UCSD-AML1 (cell line): ENCODE results near the gene PSORS1C2.
A peak's percentile ranks its signal among the peaks of the same experiment; 100 is the strongest.
"Not testable (repeated sequence)": the region's sequence is repeated elsewhere in the genome, so short reads cannot be mapped to it uniquely, and the experiment has no call there.

Experiments used
- DNase-seq: peaks from one replicate; lab custom pipeline; 2025; ENCODE audit not compliant: unreplicated experiment; lab: John Stamatoyannopoulos, UW

PSORS1C2 gene

DNA sequence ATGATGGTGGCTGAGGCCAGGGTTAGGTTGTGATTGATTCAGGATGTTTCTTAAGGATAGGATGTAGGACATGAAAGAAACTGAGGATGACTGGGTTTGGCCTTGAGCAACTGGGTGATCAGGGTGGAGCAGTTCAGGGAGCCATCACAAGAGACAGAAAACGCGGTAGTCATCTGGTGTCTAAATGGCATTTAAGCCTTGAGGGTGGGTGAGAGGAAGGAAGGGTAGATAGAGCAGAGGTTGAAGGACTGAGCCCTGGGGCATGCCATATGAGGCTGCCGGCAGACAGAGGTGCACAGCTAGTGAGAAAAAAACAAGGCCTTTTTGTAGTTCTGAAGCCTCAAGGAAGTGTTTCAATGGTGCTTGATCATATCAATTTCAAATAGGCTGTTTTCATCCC is 29.7 kb upstream of the PSORS1C2 start:
- no peak for DNase-seq

DNA sequence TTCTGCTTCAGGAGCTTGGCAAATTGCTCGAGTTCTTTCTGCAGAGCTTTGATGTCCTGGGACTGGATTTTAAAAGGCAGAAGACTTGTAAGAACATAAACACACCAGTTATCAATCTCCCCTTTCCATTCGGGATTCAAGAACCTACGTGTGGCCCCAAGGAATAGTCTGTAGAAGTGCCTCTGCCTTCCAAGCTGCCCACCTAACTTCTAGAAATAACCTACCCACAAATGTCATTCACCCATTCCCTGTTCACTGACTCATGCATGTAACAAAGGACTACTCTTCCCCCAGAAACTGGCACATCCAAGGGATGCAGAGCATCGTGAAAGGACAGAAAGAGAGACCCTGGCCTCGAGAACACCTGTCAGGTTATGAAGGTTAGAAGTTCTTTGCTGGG is 27.1 kb upstream of the PSORS1C2 start:
- no peak for DNase-seq

DNA sequence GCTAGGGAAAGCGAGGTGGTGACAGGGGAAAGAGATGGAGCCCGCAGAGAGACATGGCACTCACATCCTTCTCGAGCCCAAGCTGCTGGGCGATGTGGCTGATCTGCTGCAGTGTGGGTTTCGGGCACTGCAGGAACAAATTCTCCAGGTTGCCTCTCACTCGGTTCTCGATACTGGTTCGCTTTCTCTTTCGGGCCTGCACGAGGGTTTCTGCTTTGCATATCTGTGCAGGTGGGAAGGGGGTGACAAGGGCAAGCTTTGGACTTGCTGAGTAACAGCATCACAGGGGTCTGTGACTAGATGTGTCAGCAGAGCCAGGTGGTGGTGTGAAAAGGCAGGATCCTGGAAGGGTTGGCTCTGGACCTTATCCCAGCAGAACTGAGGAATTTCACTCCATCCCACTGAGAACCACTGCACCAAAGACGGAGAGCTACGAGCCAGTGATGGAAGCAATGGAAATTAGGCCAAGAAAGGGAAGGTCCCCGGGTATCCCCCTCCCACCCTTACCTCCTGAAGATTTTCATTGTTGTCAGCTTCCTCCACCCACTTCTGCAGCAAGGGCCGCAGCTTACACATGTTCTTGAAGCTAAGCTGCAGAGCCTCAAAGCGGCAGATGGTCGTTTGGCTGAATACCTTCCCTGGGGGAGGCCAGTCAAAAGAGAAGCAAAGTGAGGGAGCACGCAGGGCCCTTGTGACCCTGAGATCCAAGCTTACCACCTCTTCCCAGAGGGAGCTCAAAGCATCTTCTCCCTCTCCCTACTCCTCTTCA is 26.4 kb upstream of the PSORS1C2 start:
- DNase-seq, result not testable (repeated sequence)

DNA sequence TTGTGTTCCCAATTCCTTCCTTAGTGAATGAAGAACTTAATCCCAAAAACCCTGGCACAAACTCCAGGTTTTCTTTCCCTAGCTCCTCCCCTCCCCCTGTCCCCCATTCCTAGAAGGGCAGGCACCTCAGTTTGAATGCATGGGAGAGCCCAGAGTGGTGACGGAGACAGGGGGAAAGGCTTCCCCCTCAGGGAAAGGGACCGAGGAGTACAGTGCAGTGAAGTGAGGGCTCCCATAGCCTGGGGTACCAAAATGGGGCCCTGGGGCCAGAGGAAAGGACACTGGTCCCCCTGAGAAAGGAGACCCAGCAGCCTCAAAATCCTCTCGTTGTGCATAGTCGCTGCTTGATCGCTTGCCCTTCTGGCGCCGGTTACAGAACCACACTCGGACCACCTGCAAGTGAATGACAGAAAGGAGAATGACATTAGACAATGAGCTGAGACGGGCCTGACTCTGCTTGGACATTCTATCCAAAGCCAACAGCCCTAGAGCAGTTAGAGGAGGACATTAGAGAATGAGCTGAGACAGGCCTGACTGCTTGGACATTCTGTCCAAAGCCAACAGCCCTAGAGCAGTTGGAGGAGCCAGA is 25.7 kb upstream of the PSORS1C2 start:
- not testable (repeated sequence) for DNase-seq

DNA sequence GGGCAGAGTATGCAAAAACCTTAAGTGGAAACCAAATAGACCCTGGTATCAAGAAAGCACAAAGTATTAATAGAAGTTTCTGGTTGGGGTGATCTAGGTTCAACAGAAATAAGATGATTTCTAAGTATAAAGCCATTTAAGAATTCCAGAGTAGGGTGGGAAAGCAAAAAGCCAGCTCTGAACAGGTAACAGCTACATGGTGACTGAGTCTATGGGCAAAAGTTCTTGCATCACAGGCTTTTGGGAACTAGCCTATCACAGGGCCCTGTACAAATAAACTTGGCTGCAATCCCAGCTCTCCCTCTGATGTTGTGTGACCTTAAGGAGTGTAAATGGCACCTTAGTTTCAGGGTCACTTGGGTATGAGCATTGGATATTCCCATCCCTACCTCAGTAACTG is 25.1 kb upstream of the PSORS1C2 start:
- DNase-seq, result no peak

DNA sequence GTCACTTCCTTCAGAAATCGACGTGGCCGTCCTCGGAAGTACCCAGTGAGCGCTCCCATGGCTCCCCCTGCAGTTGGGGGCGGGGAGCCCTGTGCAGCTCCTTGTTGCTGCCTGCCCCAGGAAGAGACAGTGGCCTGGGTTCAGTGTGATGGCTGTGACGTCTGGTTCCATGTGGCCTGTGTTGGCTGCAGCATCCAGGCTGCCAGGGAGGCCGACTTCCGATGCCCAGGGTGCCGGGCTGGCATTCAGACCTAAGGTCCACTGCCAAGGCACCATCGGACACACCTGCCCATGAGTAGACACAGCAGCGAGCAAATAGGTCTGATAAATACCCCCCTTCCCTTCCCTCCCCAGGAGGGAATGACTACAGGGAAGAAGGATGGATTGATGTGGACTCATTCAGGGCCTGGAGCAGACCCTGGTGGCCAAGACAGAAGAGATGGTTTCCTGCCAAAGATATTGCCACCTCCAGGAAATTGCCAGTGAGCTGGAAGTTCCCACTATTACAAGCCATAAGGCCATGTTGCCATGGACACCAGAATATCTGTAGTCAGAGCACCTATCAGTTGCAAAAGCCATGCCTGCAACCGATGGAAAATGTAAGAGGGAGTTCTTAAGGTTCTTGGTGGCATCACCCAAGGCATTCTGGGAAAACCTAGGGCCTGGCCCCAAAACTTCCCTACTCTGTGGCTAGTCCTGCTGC is 23.7 kb upstream of the PSORS1C2 start:
- no peak for DNase-seq

DNA sequence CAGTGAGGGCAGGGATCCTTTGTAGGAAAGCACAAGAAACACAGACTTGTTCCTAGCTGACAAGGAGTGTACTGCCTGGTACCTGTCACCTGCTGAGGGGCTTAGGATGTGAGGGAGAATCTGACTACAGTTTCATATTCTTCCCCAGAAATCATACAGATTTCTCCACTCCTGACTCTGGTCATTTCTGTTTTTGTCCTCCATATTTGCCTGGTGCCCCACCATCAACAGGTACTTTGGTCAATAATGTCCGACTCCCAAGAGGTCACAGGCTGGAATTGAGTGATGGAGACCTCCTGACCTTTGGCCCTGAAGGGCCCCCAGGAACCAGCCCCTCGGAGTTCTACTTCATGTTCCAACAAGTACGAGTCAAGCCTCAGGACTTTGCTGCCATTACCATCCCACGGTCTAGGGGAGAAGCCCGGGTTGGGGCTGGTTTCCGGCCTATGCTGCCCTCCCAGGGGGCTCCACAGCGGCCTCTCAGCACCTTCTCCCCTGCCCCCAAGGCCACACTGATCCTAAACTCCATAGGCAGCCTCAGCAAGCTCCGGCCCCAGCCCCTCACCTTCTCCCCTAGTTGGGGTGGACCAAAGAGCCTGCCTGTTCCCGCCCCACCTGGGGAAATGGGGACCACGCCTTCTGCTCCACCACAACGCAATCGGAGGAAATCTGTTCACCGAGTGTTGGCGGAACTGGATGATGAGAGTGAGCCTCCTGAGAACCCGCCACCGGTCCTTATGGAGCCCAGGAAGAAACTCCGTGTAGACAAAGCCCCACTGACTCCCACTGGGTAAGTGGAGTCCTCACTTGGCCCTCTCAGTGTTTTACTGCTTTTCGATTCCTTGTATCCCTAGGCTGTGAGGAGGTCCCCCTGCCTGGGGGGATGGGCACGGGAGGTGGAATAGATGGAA is 22.6 kb upstream of the PSORS1C2 start:
- DNase-seq, result no peak

DNA sequence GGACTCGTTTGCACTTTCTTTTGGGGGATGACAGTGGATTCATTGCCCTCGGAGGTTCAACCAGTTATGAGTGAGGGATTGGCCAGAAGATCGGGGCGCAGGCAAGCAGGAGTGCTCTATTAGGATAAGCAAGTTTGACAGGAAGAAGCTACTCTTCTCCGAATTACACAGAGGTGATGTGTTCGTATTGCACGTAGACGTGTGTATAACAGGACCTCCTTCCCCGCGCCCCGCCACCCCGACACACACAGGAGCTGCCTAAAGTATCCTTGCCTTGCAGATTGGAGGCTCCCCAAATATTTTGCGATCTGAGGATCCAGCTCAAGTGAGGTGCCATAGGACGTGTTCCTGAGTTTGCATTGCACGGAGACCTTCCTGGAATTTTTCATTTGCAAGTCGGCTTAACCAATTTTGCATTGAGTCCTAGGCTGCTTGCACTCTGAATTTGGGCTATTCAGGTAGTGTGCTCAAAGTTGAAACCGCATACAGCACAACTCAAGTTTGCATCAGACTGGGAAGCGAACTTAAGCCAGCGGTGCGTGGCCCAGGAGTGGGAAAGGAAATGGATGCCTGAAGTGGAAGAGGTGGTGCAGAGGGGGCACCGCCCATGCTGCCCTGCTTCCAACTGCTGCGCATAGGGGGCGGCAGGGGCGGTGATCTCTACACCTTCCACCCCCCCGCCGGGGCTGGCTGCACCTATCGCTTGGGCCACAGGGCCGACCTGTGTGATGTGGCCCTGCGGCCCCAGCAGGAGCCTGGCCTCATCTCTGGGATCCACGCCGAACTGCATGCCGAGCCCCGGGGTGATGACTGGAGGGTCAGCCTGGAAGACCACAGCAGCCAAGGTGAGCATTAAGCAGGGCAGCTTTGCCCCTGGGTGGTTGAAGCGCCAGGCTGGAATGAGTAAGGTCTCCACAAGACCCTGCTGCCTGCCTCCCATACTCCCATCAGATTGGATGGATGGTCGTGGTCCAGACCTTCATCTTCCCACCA is 20.3 kb upstream of the PSORS1C2 start:
- no peak for DNase-seq

DNA sequence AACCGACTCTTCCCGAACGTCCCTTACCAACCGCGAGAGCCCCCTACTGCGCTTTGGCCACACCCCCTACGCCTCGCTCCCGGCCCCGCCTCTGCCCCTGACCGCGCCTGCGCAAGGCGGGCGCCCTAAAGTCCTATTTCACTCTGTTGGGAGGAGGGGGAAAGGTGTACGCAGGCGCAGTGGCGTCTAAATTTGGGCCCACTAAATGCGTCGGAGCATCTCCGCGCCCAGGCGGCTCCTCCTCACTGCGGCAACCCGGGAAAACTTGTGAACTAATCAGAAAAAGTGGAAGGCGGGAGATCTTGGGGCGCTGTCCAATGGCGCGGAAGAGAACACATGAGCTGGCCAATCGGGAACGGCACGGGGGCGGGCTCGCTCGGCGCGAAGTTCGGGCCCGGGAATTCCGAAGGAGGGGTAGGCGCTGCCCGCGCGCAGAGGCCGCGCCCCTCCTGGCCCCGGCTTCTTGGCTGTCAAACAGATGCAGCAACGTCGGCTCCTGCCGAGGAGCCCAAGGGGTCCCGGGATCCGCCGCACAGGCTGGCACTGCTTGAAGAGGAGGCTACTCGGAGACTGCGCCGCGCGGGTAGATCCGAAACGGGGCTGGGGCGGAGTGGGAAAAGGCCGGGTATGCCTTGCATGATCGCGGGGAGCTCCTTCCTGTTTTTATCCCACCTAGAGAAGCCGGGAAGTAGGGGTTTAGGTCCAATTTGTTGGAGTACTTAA is 19.4 kb upstream of the PSORS1C2 start, which contains the start of gene TCF19:
TSS of gene TCF19 (plus strand) at position 450 of the 723 bp plus-strand sequence. CDS start 881 bp downstream, outside the sequence.
- peak; percentile 99 for DNase-seq

DNA sequence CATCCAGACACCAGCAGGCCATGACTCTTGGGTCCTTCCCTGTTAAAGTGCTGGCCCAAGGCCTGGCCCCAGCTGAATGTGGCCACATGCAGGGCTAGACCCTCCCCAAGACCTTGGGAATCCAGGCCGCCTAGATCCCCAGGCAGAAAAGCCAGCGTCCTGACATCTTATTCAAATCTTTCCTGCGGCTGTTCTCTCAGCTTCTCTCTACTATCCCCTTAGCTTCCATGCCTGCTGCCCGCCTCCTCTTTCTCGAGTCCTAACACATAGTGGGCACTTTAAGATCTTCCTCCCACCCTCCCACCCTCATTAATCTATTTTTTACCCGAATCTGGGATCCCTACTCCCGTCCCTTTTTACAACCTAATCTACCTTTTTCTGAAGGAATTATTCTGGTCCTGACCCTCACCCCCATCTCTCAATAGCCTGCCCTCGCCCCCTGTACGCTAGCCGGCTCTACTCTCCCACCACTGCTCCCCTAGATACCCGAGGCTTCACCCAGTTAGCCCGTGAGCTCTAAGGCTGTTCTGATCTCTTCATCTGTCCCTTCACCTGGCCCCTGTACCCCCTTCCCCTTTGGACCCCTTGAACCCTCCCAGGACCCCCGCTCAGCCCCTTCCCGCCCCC is 18.8 kb upstream of the PSORS1C2 start, which contains the start of gene CCHCR1:
TSS of gene CCHCR1 (minus strand) at position 290 of the 627 bp plus-strand sequence. CDS start at position 88, 202 bp downstream.
- DNase-seq, result no peak

DNA sequence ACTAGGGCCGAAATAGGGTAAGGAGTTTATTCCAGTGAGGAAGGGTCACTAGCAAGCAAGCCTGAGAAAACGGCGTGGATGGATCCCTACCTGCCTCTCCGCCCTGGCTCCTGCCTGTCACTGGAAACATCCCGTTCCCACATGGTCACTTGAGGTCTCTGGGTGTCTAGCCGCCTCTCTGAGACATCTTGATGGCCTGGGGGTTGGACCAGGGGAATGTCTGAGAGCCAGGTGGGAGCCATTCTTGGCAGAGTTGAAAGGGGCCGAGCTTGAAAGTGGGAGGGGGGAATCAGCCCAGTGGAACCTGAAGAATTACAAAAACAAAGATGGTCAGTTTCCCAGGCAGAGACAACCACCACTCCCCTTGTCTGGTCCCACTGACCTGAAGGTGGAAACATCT is 17.8 kb upstream of the PSORS1C2 start:
- no peak for DNase-seq

DNA sequence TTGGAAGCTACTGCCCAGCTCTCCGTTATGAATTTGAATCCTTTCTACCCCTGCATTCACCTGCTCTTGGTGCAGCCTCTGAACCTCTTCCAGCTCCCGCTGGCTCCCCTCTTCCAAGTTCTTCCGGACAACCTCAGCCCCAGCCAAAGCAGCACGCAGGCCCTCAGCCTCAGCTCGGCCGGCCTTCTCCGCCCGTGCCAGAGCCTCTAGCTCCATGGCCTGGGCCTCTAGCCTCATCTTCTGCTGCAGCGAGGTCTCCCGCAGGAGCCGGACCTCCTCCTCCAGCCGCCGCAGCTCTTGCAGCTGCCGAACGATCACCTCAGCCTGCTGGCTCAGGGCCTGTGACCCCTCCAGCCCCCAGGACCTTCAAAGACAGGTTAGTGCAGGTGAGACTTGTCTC is 15.6 kb upstream of the PSORS1C2 start:
- DNase-seq, result no peak

DNA sequence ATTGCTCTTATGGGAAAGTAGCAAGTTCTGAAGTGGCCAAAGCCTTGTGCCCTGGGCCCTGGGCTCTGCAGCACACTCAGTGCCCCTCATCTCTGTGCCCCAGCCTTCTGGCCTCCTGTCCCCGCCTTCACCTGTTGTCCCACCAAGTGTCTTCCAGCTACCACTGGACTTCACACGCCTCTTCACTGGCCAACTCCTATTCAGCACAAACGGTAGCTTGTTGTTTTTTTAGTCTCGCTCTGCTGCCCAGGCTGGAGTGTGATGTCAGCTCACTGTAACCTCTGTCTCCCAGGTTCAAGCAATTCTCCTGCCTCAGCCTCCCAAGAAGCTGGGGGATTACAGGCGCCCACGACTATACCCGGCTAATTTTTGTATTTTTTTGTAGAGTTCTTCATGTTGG is 13.9 kb upstream of the PSORS1C2 start:
- no peak for DNase-seq

DNA sequence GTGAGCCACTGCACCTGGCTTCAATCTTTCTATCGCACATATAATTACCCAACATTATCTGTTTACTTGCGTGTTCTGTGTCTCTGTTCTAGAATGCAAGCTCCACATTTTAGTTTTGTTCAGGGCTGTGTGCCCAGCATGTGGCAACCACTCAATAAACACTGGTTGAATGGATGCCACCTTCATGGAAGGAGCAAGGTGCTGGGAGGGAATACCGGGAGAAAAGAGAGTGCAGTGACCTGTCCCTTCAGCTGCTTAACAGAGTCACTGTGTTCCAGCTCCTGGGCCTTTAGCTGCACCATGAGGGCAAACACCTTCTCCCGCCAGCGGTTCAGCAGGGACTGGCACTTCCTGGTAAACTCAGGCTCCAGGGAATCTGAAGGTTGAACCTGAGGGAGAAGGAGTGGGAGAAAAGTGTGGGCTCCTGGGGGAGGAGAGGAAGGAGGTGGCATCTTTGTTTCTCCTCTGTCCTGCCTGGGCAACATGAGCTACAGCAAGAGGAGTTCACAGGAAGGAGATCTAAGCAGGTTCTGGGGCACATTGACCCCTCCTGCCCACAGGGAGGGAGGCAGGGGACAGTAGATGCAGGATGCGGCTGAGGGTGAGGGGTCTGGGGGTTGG is 11.1 kb upstream of the PSORS1C2 start:
- DNase-seq, result no peak

DNA sequence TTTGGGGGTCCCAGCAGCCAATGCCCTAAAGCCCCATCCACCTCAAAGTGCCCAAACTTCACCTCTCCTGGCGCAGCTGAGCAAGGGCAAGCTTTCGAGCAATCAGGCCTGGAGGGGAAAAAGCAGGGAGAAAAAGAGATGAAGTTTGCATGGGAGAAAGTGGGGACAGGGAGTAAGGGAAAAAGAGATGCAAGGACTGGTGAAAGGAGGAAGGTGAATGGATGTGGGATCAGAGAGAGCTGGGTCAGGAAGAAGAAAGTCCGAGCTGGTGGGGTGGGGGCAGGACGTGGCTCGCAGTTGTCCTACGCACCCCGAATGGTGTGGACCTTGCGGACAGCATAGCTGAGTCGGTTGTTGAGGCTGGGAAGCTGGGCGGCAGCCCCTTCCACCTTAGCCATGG is 6.5 kb upstream of the PSORS1C2 start:
- no peak for DNase-seq

DNA sequence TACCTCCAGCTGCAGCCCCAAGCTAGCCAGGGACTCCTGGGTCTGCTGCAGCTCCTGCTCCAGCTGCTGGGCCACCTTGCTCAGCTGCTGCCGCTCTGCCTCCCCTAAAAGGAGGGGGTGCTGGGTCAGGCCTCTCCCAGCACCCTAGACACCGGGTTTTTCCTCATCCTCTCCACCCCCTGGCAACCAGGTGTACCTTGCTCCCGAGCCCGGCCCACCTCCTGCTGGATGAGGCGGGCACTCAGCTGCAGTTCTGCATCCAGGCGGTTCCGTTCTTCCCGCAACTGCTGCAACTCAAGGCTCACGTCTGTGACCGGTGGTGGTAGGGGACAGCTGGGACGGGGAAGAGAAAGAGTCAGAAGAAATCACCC is 6.1 kb upstream of the PSORS1C2 start:
- DNase-seq, result no peak

DNA sequence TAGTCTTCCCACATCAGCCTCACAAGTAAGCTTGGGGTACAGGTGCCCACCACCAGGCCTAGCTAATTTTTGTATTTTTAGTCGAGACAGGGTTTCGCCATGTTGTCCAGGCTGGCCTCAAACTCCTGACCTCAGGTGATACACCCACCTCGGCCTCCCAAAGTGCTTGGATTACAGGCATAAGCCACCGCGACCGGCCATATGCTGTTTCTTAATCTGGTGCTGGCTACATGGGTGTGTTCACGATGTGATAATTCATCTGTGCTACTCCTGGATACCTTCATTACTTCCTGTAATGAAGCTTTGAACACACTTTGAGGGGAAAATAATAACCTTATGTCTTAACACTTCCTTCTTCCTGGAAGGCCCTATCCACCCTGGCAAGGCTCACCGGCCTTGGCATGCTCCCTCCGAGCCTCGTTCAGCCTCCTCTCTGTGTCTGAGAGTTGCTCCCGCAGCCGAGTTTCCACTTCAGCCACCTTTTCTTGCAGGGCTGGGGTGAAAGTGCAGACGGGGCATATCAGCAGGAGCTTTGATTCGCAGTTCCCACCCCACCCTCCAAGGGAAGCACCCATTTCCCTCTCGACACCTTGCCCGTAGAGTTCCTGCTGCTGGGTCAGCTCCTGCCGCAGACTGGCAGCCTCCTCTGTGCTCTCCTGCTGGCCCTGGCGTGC is 5.6 kb upstream of the PSORS1C2 start:
- no peak for DNase-seq

DNA sequence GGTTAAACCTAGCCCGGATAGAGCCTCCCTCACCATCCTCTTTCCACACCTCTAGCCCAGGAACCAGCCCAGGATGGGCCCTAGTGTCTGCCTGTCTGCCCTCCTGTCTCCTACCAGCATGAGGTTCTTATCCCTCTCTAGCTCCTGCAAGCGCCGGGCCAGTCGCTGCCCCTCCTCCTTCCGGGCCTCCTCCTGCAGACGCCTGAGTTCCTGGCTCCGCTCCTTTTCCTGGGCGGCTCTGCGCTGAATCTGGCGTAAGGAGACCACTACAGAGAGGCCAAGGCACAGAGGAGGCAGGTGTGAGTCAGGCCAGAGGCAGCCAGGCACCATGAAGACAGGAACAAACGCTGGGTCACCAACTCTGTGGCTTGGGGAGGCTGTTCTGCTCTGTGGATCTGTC is 4.3 kb upstream of the PSORS1C2 start:
- no peak for DNase-seq
